22Rv1 (cell line): ENCODE results near the gene SPHK2.

Experiments used
- H3K27ac ChIP-seq: fragments of 450-650 bp; 2 replicates; pipeline ENCODE4 v1.5.1; 2017
- ZFX ChIP-seq: fragments of 450-650 bp; IDR thresholded peaks from 2 replicates; pipeline ENCODE4 v1.6.1; 2017; ENCODE audit warnings: antibody characterized with exemption, borderline replicate concordance
- TF ChIP-seq, protein P1 (sequence below): fragments of 450-650 bp; IDR thresholded peaks from 2 replicates; pipeline ENCODE4 v1.5.1; 2017; ENCODE audit warnings: mild to moderate bottlenecking

The SPHK2 gene

GRCh38 chr19:48596679-48597465, 22.4 kb upstream of the SPHK2 start:
- TF ChIP-seq ZFX, result no peak
- TF ChIP-seq, protein P1, sequence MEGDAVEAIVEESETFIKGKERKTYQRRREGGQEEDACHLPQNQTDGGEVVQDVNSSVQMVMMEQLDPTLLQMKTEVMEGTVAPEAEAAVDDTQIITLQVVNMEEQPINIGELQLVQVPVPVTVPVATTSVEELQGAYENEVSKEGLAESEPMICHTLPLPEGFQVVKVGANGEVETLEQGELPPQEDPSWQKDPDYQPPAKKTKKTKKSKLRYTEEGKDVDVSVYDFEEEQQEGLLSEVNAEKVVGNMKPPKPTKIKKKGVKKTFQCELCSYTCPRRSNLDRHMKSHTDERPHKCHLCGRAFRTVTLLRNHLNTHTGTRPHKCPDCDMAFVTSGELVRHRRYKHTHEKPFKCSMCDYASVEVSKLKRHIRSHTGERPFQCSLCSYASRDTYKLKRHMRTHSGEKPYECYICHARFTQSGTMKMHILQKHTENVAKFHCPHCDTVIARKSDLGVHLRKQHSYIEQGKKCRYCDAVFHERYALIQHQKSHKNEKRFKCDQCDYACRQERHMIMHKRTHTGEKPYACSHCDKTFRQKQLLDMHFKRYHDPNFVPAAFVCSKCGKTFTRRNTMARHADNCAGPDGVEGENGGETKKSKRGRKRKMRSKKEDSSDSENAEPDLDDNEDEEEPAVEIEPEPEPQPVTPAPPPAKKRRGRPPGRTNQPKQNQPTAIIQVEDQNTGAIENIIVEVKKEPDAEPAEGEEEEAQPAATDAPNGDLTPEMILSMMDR, result no peak
- no peak overlapping the region for H3K27ac ChIP-seq

- no peak overlapping the region for H3K27ac ChIP-seq
- TF ChIP-seq, protein P1, result no peak
- TF ChIP-seq ZFX, result no peak
These were observed 20.2 kb upstream of the SPHK2 start for GRCh38 chr19:48598996-48599700.

- no peak overlapping the region for H3K27ac ChIP-seq
- TF ChIP-seq ZFX, result no peak
- TF ChIP-seq, protein P1, result no peak
These were observed 18.5 kb upstream of the SPHK2 start for GRCh38 chr19:48600679-48601417.

GRCh38 chr19:48603001-48603400, 16.3 kb upstream of the SPHK2 start:
- TF ChIP-seq ZFX, result no peak
- TF ChIP-seq, protein P1, result no peak
- no peak overlapping the region for H3K27ac ChIP-seq

- H3K27ac ChIP-seq, result no peak overlapping the region
- TF ChIP-seq ZFX, result no peak
- TF ChIP-seq, protein P1, result no peak
These were observed 15.9 kb upstream of the SPHK2 start for GRCh38 chr19:48603449-48603848.

DNA sequence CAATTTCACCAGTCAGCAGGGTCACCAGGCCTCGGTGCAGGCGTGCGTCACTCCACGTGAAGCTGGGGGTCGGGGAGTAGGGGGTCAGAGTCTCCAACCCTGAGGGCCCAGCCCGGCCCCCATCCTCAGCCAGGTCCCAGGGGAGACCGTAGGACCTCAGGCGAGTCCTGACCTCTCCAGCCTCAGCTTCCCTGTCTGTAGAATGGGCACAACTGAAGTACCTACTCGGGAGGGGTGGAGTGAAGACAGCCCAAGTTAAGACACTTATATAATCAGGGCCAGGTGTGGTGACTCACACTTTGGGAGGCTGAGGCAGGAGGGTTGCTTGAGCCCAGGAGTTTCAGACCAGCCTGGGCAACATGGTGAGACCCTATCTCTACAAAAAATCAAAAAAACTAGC, 15.5 kb upstream of the SPHK2 start:
- no peak overlapping the region for H3K27ac ChIP-seq
- TF ChIP-seq, protein P1, result no peak
- no peak for TF ChIP-seq ZFX
